Stomach (tissue), 4 donors: ENCODE data around the gene MOGAT2.

Source experiments
- POLR2A ChIP-seq, 4 donors: fragments of 450-650 bp; IDR thresholded peaks; one replicate each; pipeline ENCODE4 v1.6.1; 2016; ENCODE audit warnings: antibody characterized with exemption in 4 of 4, control low read depth in 2 of 4, mild to moderate bottlenecking in 1 of 4, moderate library complexity in 1 of 4
- POLR2AphosphoS5 ChIP-seq, 3 donors: sonication (generic); formaldehyde crosslinking; IDR thresholded peaks; one replicate each; pipeline ENCODE4 v1.6.1; 2016; ENCODE audit warnings: antibody characterized with exemption in 3 of 3
- TF ChIP-seq, protein P1 (sequence below), 7 experiments: fragments of 450-650 bp in 4 of 7; fragments of 200-600 bp in 3 of 7; sonication (generic) in 3 of 7; IDR thresholded peaks; one replicate each; pipeline ENCODE4 v1.5.1; 2016 to 2019; ENCODE audit warnings: antibody characterized with exemption in 7 of 7, control low read depth in 2 of 7, mild to moderate bottlenecking in 1 of 7

DNA sequence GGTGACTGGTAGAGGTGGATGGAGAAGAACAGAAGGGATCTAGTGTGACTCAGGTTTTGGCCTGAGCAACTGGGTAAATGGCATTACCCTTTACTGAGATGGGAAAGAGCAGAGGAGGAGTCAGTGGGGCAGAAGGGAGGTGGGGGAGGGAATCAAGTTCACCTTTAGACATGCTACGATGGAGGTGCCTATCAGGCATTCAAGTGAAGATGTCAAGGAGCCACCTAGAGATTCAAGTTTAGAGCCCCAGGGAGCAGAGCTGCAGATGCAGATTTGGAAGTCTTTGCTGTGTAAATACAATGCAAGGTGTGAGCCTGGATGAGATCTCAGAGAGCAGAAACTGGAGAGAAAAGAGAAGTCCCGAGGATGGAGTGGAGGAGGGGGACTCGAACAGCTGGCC, 979 bp upstream of the MOGAT2 start:
- TF ChIP-seq, protein P1, sequence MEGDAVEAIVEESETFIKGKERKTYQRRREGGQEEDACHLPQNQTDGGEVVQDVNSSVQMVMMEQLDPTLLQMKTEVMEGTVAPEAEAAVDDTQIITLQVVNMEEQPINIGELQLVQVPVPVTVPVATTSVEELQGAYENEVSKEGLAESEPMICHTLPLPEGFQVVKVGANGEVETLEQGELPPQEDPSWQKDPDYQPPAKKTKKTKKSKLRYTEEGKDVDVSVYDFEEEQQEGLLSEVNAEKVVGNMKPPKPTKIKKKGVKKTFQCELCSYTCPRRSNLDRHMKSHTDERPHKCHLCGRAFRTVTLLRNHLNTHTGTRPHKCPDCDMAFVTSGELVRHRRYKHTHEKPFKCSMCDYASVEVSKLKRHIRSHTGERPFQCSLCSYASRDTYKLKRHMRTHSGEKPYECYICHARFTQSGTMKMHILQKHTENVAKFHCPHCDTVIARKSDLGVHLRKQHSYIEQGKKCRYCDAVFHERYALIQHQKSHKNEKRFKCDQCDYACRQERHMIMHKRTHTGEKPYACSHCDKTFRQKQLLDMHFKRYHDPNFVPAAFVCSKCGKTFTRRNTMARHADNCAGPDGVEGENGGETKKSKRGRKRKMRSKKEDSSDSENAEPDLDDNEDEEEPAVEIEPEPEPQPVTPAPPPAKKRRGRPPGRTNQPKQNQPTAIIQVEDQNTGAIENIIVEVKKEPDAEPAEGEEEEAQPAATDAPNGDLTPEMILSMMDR (IDR thresholded peaks at IDR 0.05): no peak
- TF ChIP-seq POLR2A (IDR thresholded peaks at IDR 0.05) (no peak), POLR2AphosphoS5 (IDR thresholded peaks at IDR 0.05) (no peak)
